Loucy (cell line): ENCODE results near the gene PAX7.

ENCODE experiments used
- H2AFZ ChIP-seq: fragments of 200-600 bp; sonication (generic); 2 replicates; pipeline ENCODE4 v1.6.0; 2016; ENCODE audit warnings: antibody characterized with exemption, mild to moderate bottlenecking, low read length, moderate library complexity
- H3F3A ChIP-seq: fragments of 200-600 bp; 2 replicates; pipeline ENCODE4 v1.6.0; 2016; ENCODE audit warnings: antibody characterized with exemption, low read depth, mild to moderate bottlenecking
- H3K27me3 ChIP-seq: fragments of 200-600 bp; sonication (generic); 2 replicates; pipeline ENCODE4 v1.6.1; 2014; ENCODE audit warnings: low read length, mild to moderate bottlenecking; ENCODE audit not compliant: insufficient read depth, poor library complexity, severe bottlenecking
- H3K36me3 ChIP-seq: fragments of 200-600 bp; sonication (generic); 2 replicates; pipeline ENCODE4 v1.6.1; 2016; ENCODE audit warnings: low read length; ENCODE audit not compliant: insufficient read depth
- H3K4me1 ChIP-seq: fragments of 200-600 bp; sonication (generic); 2 replicates; pipeline ENCODE4 v1.5.1; 2014; ENCODE audit warnings: low read length, mild to moderate bottlenecking; ENCODE audit not compliant: insufficient read depth, poor library complexity, severe bottlenecking
- H3K4me2 ChIP-seq: fragments of 200-600 bp; sonication (generic); 2 replicates; pipeline ENCODE4 v1.6.0; 2014; ENCODE audit warnings: antibody characterized with exemption, low read length, low read depth, mild to moderate bottlenecking; ENCODE audit not compliant: poor library complexity, severe bottlenecking
- H3K4me3 ChIP-seq: fragments of 200-600 bp; sonication (generic); 2 replicates; pipeline ENCODE4 v1.5.1; 2014; ENCODE audit warnings: low read length, mild to moderate bottlenecking, mixed read lengths; ENCODE audit not compliant: poor library complexity, severe bottlenecking
- H3K79me2 ChIP-seq: fragments of 200-600 bp; sonication (generic); 2 replicates; pipeline ENCODE4 v1.6.1; 2014; ENCODE audit warnings: low read length; ENCODE audit not compliant: insufficient read depth
- H3K9ac ChIP-seq: fragments of 200-600 bp; sonication (generic); 2 replicates; pipeline ENCODE4 v1.6.0; 2014; ENCODE audit warnings: mild to moderate bottlenecking, low read depth, low read length, moderate library complexity; ENCODE audit not compliant: poor library complexity, severe bottlenecking
- H3K9me2 ChIP-seq: fragments of 200-600 bp; sonication (generic); replicated peaks from 2 replicates; pipeline ENCODE4 v1.6.1; 2016; ENCODE audit warnings: low read depth, low read length, mixed read lengths
- H3K9me3 ChIP-seq: fragments of 200-600 bp; sonication (generic); 2 replicates; pipeline ENCODE4 v1.6.1; 2014; ENCODE audit warnings: mild to moderate bottlenecking, antibody characterized with exemption, low read length, low read depth; ENCODE audit not compliant: insufficient read depth
- H4K20me1 ChIP-seq: fragments of 200-600 bp; sonication (generic); 2 replicates; pipeline ENCODE4 v1.6.0; 2014; ENCODE audit warnings: antibody characterized with exemption, low read length, mild to moderate bottlenecking; ENCODE audit not compliant: insufficient read depth, poor library complexity, severe bottlenecking
- EZH2phosphoT487 ChIP-seq: fragments of 200-600 bp; IDR thresholded peaks from 2 replicates; pipeline ENCODE4 v1.6.1; 2018; ENCODE audit warnings: antibody characterized with exemption, mild to moderate bottlenecking, moderate library complexity, borderline replicate concordance
- TF ChIP-seq, protein P1 (sequence below): fragments of 200-600 bp; sonication (generic); conservative IDR thresholded peaks from 2 replicates; pipeline ENCODE4 v1.5.1; 2014; ENCODE audit warnings: mild to moderate bottlenecking, antibody characterized with exemption, low read length

The PAX7 gene

DNA sequence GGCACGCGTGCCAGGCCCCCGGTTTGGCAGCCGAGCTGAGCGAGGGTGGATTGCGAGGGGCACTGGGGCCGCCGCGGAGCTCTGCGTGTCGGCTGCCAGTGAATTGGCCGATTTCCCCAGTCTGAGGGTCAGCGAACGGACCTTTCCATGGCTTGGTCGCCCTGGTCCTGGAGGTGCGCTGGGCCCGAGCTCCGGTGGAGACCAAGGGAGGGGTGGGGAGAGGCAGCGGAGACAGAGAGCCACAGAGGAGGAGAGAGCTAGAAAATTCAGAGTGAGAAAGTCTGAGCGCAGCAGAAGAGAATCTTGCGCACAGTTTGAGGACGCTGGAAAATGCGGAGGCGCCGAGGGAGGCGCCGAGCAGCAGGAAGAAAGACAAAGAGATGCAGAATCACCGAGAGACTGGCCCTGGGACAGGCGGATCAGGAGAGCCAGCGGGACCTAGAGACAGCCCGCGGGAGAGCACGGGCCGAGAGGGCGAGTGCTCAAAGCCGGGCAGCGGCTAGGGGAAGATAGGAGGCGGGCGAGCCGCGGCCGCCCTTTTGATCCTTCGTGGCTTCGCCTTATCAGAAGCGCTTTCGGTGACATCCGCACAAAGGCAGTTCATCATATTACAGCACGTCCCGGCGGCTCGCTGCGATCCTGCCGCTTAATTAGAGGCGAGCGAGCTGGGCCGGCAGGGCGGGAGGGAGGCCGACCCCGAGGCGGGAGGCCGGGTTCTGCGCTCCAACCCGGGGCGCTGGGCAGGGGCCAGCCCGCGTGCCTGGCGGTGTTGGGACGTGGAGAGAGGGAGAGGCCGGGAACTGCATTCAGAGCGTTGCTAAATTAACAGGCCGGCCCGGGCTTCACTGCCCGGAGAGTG, 12.7 kb downstream of the PAX7 start:
- TF ChIP-seq EZH2phosphoT487, result no peak
- TF ChIP-seq, protein P1, sequence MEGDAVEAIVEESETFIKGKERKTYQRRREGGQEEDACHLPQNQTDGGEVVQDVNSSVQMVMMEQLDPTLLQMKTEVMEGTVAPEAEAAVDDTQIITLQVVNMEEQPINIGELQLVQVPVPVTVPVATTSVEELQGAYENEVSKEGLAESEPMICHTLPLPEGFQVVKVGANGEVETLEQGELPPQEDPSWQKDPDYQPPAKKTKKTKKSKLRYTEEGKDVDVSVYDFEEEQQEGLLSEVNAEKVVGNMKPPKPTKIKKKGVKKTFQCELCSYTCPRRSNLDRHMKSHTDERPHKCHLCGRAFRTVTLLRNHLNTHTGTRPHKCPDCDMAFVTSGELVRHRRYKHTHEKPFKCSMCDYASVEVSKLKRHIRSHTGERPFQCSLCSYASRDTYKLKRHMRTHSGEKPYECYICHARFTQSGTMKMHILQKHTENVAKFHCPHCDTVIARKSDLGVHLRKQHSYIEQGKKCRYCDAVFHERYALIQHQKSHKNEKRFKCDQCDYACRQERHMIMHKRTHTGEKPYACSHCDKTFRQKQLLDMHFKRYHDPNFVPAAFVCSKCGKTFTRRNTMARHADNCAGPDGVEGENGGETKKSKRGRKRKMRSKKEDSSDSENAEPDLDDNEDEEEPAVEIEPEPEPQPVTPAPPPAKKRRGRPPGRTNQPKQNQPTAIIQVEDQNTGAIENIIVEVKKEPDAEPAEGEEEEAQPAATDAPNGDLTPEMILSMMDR, result no peak
- Histone ChIP-seq H3K36me3 (no peaks in the 10 kb centered on the region), H4K20me1 (no peaks in the 10 kb centered on the region), H2AFZ (no peak overlapping the region), H3K27me3 (peaks cover 71% of the 10 kb centered on the region), H3K4me2 (no peak overlapping the region), H3K9me3 (no peaks in the 10 kb centered on the region), H3K9me2 (no peaks in the 10 kb centered on the region), H3K9ac (no peak overlapping the region), H3F3A (no peaks in the 10 kb centered on the region), H3K4me1 (peaks cover 7% of the 10 kb centered on the region), H3K4me3 (no peak overlapping the region), H3K79me2 (no peaks in the 10 kb centered on the region)

- H4K20me1 ChIP-seq, result no peaks in the 10 kb centered on the region
- no peaks in the 10 kb centered on the region for H3K36me3 ChIP-seq
- H3K27me3 ChIP-seq, result peaks cover 71% of the 10 kb centered on the region
- H3K9me3 ChIP-seq, result no peaks in the 10 kb centered on the region
- no peak for TF ChIP-seq EZH2phosphoT487
- TF ChIP-seq, protein P1, result no peak
- H3K4me1 ChIP-seq, result peaks cover 7% of the 10 kb centered on the region
- no peaks in the 10 kb centered on the region for H3K79me2 ChIP-seq
- no peaks in the 10 kb centered on the region for H3F3A ChIP-seq
- no peaks in the 10 kb centered on the region for H3K9me2 ChIP-seq
- no peak overlapping the region for H2AFZ ChIP-seq
- no peak overlapping the region for H3K9ac ChIP-seq
- no peak overlapping the region for H3K4me2 ChIP-seq
- H3K4me3 ChIP-seq, result no peak overlapping the region
These were observed 13.4 kb downstream of the PAX7 start for GRCh38 chr1:18644013-18644399.

GRCh38 chr1:18644446-18644845, 13.8 kb downstream of the PAX7 start:
- Histone ChIP-seq H2AFZ (no peak overlapping the region), H3K4me3 (no peak overlapping the region), H3K4me2 (no peak overlapping the region), H3K9me3 (no peaks in the 10 kb centered on the region), H3K9me2 (no peaks in the 10 kb centered on the region), H3K4me1 (peaks cover 7% of the 10 kb centered on the region), H3K79me2 (no peaks in the 10 kb centered on the region), H3K27me3 (peaks cover 71% of the 10 kb centered on the region), H4K20me1 (no peaks in the 10 kb centered on the region), H3K9ac (no peak overlapping the region), H3F3A (no peaks in the 10 kb centered on the region), H3K36me3 (no peaks in the 10 kb centered on the region)
- TF ChIP-seq, protein P1, result no peak
- no peak for TF ChIP-seq EZH2phosphoT487
